ENCODE data around the gene LMO7. TPM values are rescaled to one million over a fixed set of nuclear protein-coding genes. Genes with fewer than 3 reads are reported as not detected.

Gene LMO7
- total RNA-seq, 1 donor from 2014 or later: 239 TPM

GRCh38 chr13:75901501-75901900 lies 265.4 kb downstream of the LMO7 start:
- Mint-ChIP-seq H3K4me3 (ENCODE audit: unreplicated experiment) (no peak overlapping the region), H3K4me1 (ENCODE audit: unreplicated experiment) (no peaks in the 10 kb centered on the region), H3K36me3 (ENCODE audit: unreplicated experiment) (no peaks in the 10 kb centered on the region), H3K27ac (ENCODE audit: unreplicated experiment) (no peak overlapping the region), H3K27me3 (ENCODE audit: unreplicated experiment) (peaks cover 26% of the 10 kb centered on the region), H3K9me3 (ENCODE audit: unreplicated experiment) (peaks cover 5% of the 10 kb centered on the region)
- DNase-seq (ENCODE audit: extremely low spot score, unreplicated experiment): no peak
- TF ChIP-seq CTCF (IDR thresholded peaks at IDR 0.05): no peak

- Mint-ChIP-seq H3K4me1 (ENCODE audit: unreplicated experiment) (no peaks in the 10 kb centered on the region), H3K27me3 (ENCODE audit: unreplicated experiment) (peaks cover 23% of the 10 kb centered on the region), H3K9me3 (ENCODE audit: unreplicated experiment) (peaks cover 5% of the 10 kb centered on the region)
Observed at GRCh38 chr13:75902166-75903104, 266.3 kb downstream of the LMO7 start.

DNA sequence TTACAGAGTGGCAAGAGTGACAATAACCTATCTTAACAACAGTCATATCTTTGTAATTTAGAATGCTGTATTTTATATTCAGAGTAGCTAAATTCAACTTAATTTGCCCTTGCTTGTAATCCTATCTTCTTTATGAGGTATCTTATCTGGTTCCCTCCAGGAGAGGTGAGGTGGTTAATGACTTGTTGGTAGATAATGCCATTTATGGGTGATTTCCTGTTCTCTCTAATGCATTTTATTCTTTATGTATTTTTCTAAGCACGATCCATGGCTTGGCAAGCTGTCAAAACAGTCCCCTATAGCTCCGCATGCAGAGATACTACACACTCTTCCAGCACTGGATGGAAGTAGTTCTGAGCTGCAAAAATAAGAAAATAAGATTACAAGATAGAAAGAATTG lies 267.9 kb downstream of the LMO7 start:
- Mint-ChIP-seq H3K36me3 (ENCODE audit: unreplicated experiment) (no peaks in the 10 kb centered on the region), H3K27ac (ENCODE audit: unreplicated experiment) (no peak overlapping the region), H3K4me1 (ENCODE audit: unreplicated experiment) (peaks cover 3% of the 10 kb centered on the region), H3K27me3 (ENCODE audit: unreplicated experiment) (peaks cover 26% of the 10 kb centered on the region), H3K9me3 (ENCODE audit: unreplicated experiment) (peaks cover 1% of the 10 kb centered on the region), H3K4me3 (ENCODE audit: unreplicated experiment) (no peak overlapping the region)
- DNase-seq (ENCODE audit: extremely low spot score, unreplicated experiment): no peak
- no peak for TF ChIP-seq CTCF (IDR thresholded peaks at IDR 0.05)

More at GRCh38 chr13:75902166-75903104, 266.3 kb downstream of the LMO7 start:
- H3K36me3 Mint-ChIP-seq (ENCODE audit: unreplicated experiment): no peaks in the 10 kb centered on the region
- no peak for TF ChIP-seq CTCF (IDR thresholded peaks at IDR 0.05)
- no peak overlapping the region for H3K4me3 Mint-ChIP-seq (ENCODE audit: unreplicated experiment)
- H3K27ac Mint-ChIP-seq (ENCODE audit: unreplicated experiment): no peak overlapping the region
- DNase-seq (ENCODE audit: extremely low spot score, unreplicated experiment): no peak

- Mint-ChIP-seq H3K9me3 (ENCODE audit: unreplicated experiment) (no peaks in the 10 kb centered on the region), H3K27ac (ENCODE audit: unreplicated experiment) (no peak overlapping the region), H3K4me3 (ENCODE audit: unreplicated experiment) (no peak overlapping the region), H3K27me3 (ENCODE audit: unreplicated experiment) (peaks cover 23% of the 10 kb centered on the region), H3K4me1 (ENCODE audit: unreplicated experiment) (peaks cover 3% of the 10 kb centered on the region), H3K36me3 (ENCODE audit: unreplicated experiment) (no peaks in the 10 kb centered on the region)
- DNase-seq (ENCODE audit: extremely low spot score, unreplicated experiment): no peak
- TF ChIP-seq CTCF (IDR thresholded peaks at IDR 0.05): no peak
Observed at GRCh38 chr13:75906315-75906714, 270.2 kb downstream of the LMO7 start.

GRCh38 chr13:75907044-75907443 lies 270.9 kb downstream of the LMO7 start:
- H3K4me1 Mint-ChIP-seq (ENCODE audit: unreplicated experiment): peaks cover 3% of the 10 kb centered on the region

More at GRCh38 chr13:75907044-75907443, 270.9 kb downstream of the LMO7 start:
- no peak for TF ChIP-seq CTCF (IDR thresholded peaks at IDR 0.05)
- Mint-ChIP-seq H3K9me3 (ENCODE audit: unreplicated experiment) (no peaks in the 10 kb centered on the region), H3K4me3 (ENCODE audit: unreplicated experiment) (no peak overlapping the region), H3K36me3 (ENCODE audit: unreplicated experiment) (no peaks in the 10 kb centered on the region), H3K27ac (ENCODE audit: unreplicated experiment) (no peak overlapping the region), H3K27me3 (ENCODE audit: unreplicated experiment) (peaks cover 23% of the 10 kb centered on the region)
- DNase-seq (ENCODE audit: extremely low spot score, unreplicated experiment): no peak
